HG03066 (cell line): Measurements from ENCODE around the gene GOLGA8O.
"Not testable (repeated sequence)": the region's sequence is repeated elsewhere in the genome, so short reads cannot be mapped to it uniquely, and the experiment has no call there.

Experiments
- ATAC-seq: cut with Tn5 transposase; IDR thresholded peaks from one replicate; pipeline ENCODE4 v1.9.1; 2021; ENCODE audit warnings: low read depth; ENCODE audit not compliant: unreplicated experiment

Gene GOLGA8O, protein sequence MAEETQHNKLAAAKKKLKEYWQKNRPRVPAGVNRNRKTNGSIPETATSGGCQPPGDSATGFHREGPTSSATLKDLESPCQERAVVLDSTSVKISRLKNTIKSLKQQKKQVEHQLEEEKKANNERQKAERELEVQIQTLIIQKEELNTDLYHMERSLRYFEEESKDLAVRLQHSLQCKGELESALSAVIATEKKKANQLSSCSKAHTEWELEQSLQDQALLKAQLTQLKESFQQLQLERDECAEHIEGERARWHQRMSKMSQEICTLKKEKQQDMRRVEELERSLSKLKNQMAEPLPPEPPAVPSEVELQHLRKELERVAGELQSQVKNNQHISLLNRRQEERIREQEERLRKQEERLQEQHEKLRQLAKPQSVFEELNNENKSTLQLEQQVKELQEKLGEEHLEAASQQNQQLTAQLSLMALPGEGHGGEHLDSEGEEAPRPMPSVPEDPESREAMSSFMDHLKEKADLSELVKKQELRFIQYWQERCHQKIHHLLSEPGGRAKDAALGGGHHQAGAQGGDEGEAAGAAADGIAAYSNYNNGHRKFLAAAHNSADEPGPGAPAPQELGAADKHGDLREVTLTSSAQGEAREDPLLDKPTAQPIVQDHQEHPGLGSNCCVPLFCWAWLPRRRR

DNA sequence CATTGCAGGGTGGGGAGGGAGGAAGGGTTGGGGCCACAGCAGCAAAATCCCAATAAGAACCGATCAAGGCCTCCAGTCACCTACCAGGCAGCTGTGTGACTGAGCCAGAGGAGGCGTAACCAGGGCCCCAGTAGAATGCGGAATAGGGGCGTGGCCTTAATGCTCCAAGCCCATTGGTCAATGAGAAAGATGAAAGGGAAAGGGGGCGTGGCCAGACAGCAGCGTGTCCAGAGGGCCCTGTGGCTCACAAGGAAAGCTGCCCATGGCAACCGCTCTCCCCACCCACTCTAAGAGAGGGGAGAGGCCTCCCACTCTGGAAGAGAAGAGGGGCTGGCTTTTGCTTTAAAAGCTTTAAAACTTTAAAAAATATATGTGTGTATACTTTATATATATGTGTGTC, at the start of gene GOLGA8O:
TSS of gene GOLGA8O (minus strand) at position 101 of the 400 bp plus-strand sequence. CDS start at position 3, 98 bp downstream.
- not testable (repeated sequence) for ATAC-seq

DNA sequence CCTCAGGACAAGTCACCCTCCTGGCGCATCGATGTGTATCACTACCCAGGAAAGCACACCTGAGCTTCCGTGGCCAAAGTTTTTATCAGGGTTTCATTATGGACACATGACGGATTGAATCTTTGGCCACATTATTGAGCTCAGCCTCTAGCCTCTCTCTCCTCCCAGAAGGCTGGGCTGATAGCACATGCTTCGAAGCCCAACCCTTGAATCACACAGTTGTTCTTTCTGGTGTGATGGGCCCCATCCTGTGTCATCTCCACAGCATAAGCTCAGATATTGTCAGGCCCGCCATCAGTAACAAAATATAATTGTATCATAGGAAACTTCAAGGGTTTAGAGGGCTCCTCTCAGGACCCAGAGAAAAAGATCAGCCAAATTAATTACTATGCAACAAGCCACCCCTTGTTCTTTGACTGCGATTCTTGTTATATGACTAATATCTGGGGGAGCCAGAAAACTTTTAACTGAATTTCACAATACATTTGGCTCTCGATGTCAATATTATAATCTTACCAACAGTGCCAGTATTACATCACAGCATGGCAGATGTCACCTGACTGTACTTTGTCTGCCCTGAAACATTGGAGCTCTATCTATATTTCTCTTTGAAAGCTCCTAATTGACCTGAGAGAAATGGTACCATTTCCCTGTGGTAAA, 48.8 kb upstream of the GOLGA8O start:
- not testable (repeated sequence) for ATAC-seq

- not testable (repeated sequence) for ATAC-seq
Measured at GRCh38 chr15:32502946-32503345, 47.5 kb upstream of the GOLGA8O start.

DNA sequence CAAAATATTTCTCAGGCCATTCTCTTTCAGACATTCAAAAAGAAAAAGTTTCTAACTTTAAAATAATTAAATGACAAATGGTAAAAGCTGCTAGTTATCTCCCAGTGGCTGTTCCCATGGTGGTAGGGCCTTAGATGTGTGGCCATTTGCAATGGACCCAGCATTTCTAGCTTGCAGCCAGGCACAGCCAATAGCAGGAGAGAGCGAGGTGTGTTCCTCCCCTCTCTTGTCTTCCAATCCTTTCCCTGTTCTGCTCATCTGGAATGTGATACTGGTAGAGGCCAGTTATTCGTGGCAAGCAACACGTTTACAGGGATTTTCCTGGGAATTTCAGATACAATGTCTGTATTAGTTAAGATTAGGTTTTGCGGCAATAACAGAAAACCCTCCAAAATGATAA, 37.3 kb upstream of the GOLGA8O start:
- not testable (repeated sequence) for ATAC-seq

DNA sequence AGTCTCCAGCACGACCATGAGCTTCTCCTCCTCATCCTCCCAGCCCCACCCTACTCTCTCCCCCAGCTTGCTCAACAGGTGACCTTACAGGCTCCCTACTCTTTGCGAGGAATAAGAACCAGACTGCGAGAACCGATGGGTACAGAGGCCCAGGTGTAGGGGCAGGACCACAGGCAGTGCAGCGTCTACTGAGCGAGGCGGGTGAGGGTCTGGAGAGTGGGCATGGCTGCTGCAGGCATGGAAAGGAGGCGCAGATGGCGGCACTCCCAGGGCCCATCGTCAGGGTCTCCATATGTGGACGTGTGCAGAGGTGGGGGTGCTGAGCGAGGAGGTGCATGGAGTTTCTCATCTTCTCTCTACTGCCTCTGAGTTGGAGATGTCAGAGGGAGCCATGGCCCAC, 31.0 kb upstream of the GOLGA8O start:
- not testable (repeated sequence) for ATAC-seq

GRCh38 chr15:32483377-32483776, 27.9 kb upstream of the GOLGA8O start:
- ATAC-seq: not testable (repeated sequence)

- not testable (repeated sequence) for ATAC-seq
Measured at GRCh38 chr15:32481683-32482082, 26.2 kb upstream of the GOLGA8O start.

GRCh38 chr15:32468076-32468475, 12.6 kb upstream of the GOLGA8O start:
- not testable (repeated sequence) for ATAC-seq

- not testable (repeated sequence) for ATAC-seq
Measured at GRCh38 chr15:32440445-32440977, 14.9 kb downstream of the GOLGA8O start.

GRCh38 chr15:32434102-32434963, 21.1 kb downstream of the GOLGA8O start:
- ATAC-seq: not testable (repeated sequence)

DNA sequence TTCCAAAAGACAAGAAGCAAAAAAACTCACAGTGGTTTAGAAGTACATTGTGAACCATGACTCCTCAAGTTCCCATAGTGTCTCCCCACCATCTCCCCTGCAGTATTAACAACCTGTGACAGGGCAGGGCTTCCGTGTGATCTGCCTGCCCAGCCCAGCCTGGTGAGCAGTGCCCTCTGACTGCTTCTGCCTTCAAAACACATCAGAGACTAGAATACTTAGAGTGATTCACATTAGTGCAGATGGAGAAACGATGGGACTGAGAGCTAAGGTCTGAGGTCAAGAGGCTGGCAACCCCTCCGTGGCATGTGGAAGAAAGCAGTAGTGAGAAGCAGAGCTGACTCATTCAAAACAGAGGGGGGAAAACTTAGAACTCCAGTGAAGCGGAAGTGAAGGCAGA, 27.8 kb downstream of the GOLGA8O start:
- not testable (repeated sequence) for ATAC-seq

DNA sequence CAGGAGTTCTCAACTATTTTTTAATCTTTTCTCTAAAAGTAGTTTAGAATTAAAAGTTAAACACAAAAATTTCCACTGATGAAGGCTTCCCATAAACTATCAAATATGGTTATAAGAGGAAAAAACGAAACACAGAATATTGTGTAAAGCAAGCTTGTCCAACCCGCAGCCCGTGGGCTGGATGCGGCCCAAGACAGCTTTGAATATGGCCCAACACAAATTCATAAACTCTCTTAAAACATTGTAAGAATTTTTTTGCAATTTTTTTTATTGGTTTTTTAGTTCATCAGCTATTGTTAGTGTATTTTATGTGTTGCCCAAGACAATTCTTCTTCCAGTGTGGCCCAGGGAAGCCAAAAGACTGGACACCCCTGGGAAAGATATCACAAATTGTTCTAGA, 28.9 kb downstream of the GOLGA8O start:
- not testable (repeated sequence) for ATAC-seq

- ATAC-seq: not testable (repeated sequence)
Measured at GRCh38 chr15:32407903-32408302, 47.5 kb downstream of the GOLGA8O start.

GRCh38 chr15:32403192-32403591, 52.2 kb downstream of the GOLGA8O start, which contains the start of gene GOLGA8K:
GOLGA8K (minus strand) TSS chr15:32403292; CDS start chr15:32403194, 98 bp downstream.
- not testable (repeated sequence) for ATAC-seq

- ATAC-seq: not testable (repeated sequence)
Measured at GRCh38 chr15:32396522-32396921, 58.9 kb downstream of the GOLGA8O start.
